Tongue (tissue), 2 donors: Measurements from ENCODE around the gene A3GALT2. TPM values are rescaled to one million over a fixed set of nuclear protein-coding genes. Genes with fewer than 3 reads are reported as not detected.

ENCODE experiments used
- DNase-seq: peaks from one replicate; pipeline ENCODE4 v3.0.0-alpha.2; 2015
- total RNA-seq: library from RNA; depleted of rRNA; stranded (reverse); fragments of >200 nt; gene quantifications from one replicate; pipeline ENCODE4 v1.2.3, GENCODE V29; 2014

The A3GALT2 gene
- not detected for total RNA-seq

DNA sequence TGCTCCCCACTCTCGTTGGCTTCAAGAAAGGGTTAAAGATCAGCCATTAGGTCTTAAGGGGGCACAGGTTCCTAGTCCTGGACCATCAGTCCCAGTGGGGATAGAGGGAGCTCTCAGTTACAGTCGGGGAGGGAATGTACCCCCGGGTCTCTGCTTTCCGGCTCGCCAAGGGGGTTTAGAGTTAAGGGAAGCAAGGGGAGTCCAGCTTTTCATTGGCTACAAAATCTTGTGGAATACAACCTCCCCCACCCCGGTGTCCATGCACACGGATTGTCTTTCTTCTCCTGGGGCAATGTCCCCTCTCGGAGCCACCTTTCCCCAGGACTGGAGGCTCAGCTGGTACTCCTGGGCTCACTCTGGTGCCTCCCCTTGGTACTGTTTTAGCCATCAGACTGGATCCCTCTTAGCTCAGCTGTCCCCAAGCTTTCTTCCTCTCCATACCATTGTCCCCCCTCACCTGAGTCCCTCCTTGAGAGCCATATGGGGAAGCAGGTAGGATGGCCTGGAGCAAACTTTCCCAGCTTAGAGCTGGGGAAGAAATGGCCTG, at the start of gene A3GALT2:
A3GALT2 (minus strand) TSS at position 480 of the 547 bp plus-strand sequence; CDS start at position 480, 0 bp downstream.
- no peak for DNase-seq

- DNase-seq, result peak; percentile 39
Observed at GRCh38 chr1:33370301-33370700, 49.4 kb upstream of the A3GALT2 start.

DNA sequence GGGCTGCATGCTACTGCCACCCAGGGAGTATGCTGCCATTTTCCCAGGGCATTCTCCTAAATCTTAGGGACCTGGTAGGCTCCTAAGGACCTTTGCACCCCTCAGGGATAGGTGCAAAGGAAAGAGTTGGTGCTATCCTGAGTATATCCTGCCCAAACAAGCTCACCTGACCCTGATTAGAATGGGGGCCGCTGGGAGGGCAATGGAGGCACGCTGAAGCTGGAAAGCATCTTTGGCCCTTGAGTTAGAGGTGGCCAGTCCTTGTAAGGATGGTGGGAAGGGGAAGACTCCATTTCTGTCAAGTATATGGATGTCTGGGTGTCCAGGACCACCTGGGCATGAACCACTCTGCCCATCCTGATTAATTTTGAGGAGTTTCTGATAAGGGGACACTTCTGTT, 48.9 kb upstream of the A3GALT2 start:
- DNase-seq, result no peak

GRCh38 chr1:33369081-33369480, 48.2 kb upstream of the A3GALT2 start:
- DNase-seq, result no peak

DNA sequence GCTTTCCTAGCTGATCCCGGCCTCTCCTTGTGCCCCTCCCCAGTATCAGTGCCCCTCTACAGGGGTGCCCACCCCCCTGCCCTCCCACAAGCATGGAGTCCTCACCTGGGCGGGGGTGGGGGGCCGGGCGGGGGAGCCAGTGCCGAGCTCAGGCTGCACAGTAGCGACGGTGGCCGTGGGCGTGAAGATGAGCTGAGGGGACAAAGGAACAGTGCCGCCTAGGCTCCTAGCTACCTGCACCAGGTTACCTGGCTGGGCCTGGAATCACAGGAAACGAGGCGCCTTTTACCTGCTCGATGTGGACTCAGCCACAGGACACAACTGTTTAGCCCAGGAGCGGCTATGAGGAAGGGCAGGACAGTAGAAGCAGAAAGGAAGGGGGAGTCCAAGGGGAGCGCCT, 47.5 kb upstream of the A3GALT2 start:
- no peak for DNase-seq

GRCh38 chr1:33367485-33368405, 46.8 kb upstream of the A3GALT2 start:
- peak; percentile 94 for DNase-seq

- no peak for DNase-seq
Observed at GRCh38 chr1:33366762-33367484, 46.0 kb upstream of the A3GALT2 start.

DNA sequence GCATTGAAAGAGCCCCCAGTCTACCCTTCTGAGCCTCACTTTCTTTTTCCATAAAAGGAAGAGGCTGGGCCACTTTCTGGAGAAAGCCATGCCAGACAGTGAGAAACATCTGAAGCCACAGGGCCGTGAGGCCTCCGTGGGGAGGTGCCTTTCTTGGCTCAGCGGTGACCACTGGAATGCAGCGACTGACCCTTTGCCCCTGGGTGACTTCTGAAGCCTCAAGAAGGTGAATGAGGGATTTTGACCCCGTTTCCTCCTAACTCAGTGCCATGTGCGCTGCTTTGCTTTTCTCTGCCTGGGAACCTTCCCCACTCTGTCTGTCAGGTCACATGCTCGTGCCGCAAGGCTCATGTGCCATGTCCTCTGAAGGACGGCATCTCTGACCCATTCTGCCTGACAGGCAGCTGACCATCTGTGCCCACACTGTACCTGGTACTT, 44.7 kb upstream of the A3GALT2 start:
- DNase-seq, result no peak

GRCh38 chr1:33364565-33364918, 43.6 kb upstream of the A3GALT2 start:
- no peak for DNase-seq

GRCh38 chr1:33363470-33363861, 42.6 kb upstream of the A3GALT2 start:
- DNase-seq, result peak; percentile 51

DNA sequence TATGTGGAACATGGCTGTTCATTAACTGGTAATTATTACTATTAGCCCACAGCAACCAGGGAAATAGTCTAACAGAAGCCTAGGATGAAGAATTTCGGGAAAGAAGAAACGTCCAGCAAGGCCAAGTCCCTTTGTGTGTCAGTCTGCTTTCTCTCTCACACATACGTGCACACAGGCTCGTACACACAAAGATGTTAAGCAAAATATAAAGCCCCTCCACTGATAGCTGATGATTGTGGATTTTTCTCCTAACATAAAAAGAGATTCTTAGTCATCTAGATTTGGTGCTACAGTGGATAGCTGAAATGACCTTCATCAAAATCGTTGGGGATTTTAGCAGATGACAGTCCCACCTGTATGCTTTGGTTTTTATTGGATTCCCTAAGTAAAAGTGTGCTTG, 42.1 kb upstream of the A3GALT2 start:
- no peak for DNase-seq

- DNase-seq, result no peak
Observed at GRCh38 chr1:33361532-33362235, 40.8 kb upstream of the A3GALT2 start.

GRCh38 chr1:33360367-33360766, 39.5 kb upstream of the A3GALT2 start:
- DNase-seq, result no peak

DNA sequence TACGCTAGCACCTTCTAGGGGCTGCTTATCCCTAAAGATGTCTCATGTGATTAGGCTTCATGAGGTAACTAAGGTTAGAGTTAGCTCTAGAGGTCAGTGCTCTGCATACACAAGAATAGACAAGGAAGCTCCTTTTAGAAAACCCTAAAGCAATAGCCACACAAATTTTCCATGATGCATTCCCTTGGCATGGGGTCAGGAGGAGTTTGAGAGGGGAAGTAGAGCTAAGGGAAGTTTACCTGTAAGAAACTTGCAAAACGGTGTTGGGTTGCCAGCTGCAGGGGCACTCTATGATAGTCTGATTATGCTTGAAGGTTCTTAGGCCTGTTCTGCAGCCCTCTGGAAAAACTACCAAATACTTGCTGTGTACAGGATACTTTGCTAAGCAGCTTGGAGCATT, 39.0 kb upstream of the A3GALT2 start:
- DNase-seq, result no peak

GRCh38 chr1:33358795-33359503, 38.1 kb upstream of the A3GALT2 start:
- DNase-seq, result no peak

GRCh38 chr1:33358114-33358794, 37.4 kb upstream of the A3GALT2 start:
- no peak for DNase-seq

GRCh38 chr1:33357099-33357498, 36.2 kb upstream of the A3GALT2 start:
- DNase-seq, result no peak

- no peak for DNase-seq
Observed at GRCh38 chr1:33354707-33355316, 33.9 kb upstream of the A3GALT2 start.

DNA sequence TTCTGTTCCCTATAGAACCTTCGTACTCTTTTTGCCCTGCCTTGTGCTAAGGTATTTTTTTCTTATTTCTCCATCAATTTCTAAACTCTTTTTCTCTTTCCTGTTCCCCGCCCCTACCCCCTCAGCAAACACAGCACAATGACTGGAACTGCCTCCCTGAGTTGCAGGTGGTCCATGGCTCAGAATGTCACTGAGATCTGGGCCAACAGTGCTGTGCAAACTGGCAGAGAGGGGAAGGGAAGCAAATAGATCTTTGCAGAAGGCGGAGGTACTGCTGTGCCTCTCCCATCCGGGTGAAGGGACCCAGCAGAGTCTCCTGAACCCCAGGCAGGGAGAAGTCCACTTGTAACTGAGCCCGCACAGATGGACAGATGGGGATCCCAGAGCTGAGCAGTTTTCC, 32.6 kb upstream of the A3GALT2 start:
- DNase-seq, result no peak

- DNase-seq, result no peak
Observed at GRCh38 chr1:33351281-33351660, 30.4 kb upstream of the A3GALT2 start.
